ENCODE results near the gene METTL26. TPM values are rescaled to one million over a fixed set of nuclear protein-coding genes. Genes with fewer than 3 reads are reported as not detected.
A peak's percentile ranks its signal among the peaks of the same experiment; 100 is the strongest.

The METTL26 gene
- total and polyA plus RNA-seq, 2 of the 4 experiments (the other 2 are of a cell fraction), result 46.8 to 128 TPM

GRCh38 chr16:625117-625976 is 10.8 kb downstream of the METTL26 start (continued):
- TF ChIP-seq ELK1 (IDR thresholded peaks at IDR 0.05; ENCODE audit: borderline replicate concordance, low read depth, low read length) (no peak), CEBPB (IDR thresholded peaks at IDR 0.05; ENCODE audit: low read depth, low read length) (no peak)

- Histone ChIP-seq H2BK20ac (ENCODE audit: low read depth, low read length) (no peak overlapping the region), H4K91ac (ENCODE audit: insufficient read depth, low read depth, low read length) (no peak overlapping the region; the same call in 1 of the 2 replicates), H3K4me1 (ENCODE audit: control insufficient read depth, insufficient read depth, low read length) (peaks cover 15% of the 10 kb centered on the region), H3K27me3 (ENCODE audit: control insufficient read depth, insufficient read depth, low read length) (no peaks in the 10 kb centered on the region), H3K9ac (ENCODE audit: low read depth, low read length) (no peak overlapping the region), H3K18ac (ENCODE audit: low read depth, low read length) (no peak overlapping the region), H2BK15ac (ENCODE audit: low read depth, low read length) (no peak overlapping the region), H2BK5ac (ENCODE audit: low read depth, low read length, poor library complexity, severe bottlenecking) (no peak overlapping the region), H2AK5ac (ENCODE audit: low read depth, low read length) (0 out of 2 replicates have a peak overlapping the region, but pooled peaks have one; percentile 16), H3K9me3 (ENCODE audit: control insufficient read depth, insufficient read depth, low read length) (no peaks in the 10 kb centered on the region), H3K56ac (ENCODE audit: extremely low read depth, insufficient read depth, low read length) (no peak overlapping the region), H3K36me3 (ENCODE audit: control insufficient read depth, insufficient read depth, low read length) (peaks cover 7% of the 10 kb centered on the region; the same call in 1 of the 2 replicates), H2AK9ac (replicated peaks; ENCODE audit: low read depth, low read length, poor library complexity) (no peak overlapping the region), H3K9me1 (ENCODE audit: insufficient read depth, low read length) (peaks cover 4% of the 10 kb centered on the region; the same call in 1 of the 2 replicates), H2BK120ac (ENCODE audit: low read depth, low read length) (no peak overlapping the region), H3K4ac (ENCODE audit: low read depth, low read length) (no peak overlapping the region), H2AFZ (replicated peaks; ENCODE audit: low read length, poor library complexity) (no peak overlapping the region), H3K23ac (ENCODE audit: low read depth, low read length) (no peak overlapping the region), H3K14ac (replicated peaks; ENCODE audit: low read depth, low read length) (no peak overlapping the region), H3K4me2 (ENCODE audit: low read depth, low read length) (no peak overlapping the region), H4K8ac (ENCODE audit: low read depth in 2 of 2, low read length in 2 of 2) (no peak overlapping the region), H4K20me1 (ENCODE audit: insufficient read depth, low read length) (peaks cover 10% of the 10 kb centered on the region), H3K27ac (ENCODE audit: insufficient read depth, low read length) (no peak overlapping the region), H4K5ac (ENCODE audit: low read depth, low read length) (no peak overlapping the region), H3K79me1 (ENCODE audit: low read depth in 1 of 2, low read length in 2 of 2) (peaks cover 9 to 58% of the 10 kb centered on the region in 2 experiments; a peak in 2 of 4 replicates), H3K4me3 (ENCODE audit: insufficient read depth, low read depth, low read length) (no peak overlapping the region)
- POLR2A ChIA-PET (ENCODE audit: unreplicated experiment), result no interaction called here
- DNase-seq (no peak), ATAC-seq (ENCODE audit: low read depth) (no peak)
- intact Hi-C loops (cut with micrococcal nuclease), result no loop called here
- dilution Hi-C loops (cut with HindIII; ENCODE audit: low sequenced_read_pairs, unreplicated experiment), result no loop called here
- CTCF ChIA-PET, result interaction anchor here (0.5 kb wide), 1 partner anchor 24 kb away, joined by 3 read pairs; no protein-coding TSS in a partner anchor
- in situ Hi-C loops (cut with MboI; ENCODE audit: low sequenced_read_pairs), result no loop called here
- no TSS peak for BruUV-seq (replicated peaks)
- TF ChIP-seq MAFK (IDR thresholded peaks at IDR 0.05; ENCODE audit: low read depth, low read length), result no peak
- WGBS, 2 experiments (ENCODE audit: extremely low coverage in 2 of 2, insufficient read length in 1 of 2), result 80% methylated on average over 1 of the region's 10 CpGs; no CpG with 5 or more reads in 1 of the 2 experiments
These were observed 11.5 kb downstream of the METTL26 start for GRCh38 chr16:624526-625070.

All from IMR-90 (cell line).